Measurements from ENCODE around the gene NSD1. TPM values are rescaled to one million over a fixed set of nuclear protein-coding genes. Genes with fewer than 3 reads are reported as not detected.
"Not testable (repeated sequence)": the region's sequence is repeated elsewhere in the genome, so short reads cannot be mapped to it uniquely, and the experiment has no call there.

The NSD1 gene
- total and polyA plus RNA-seq, 5 donors, result 10.0 to 55.5 (median 49.0) TPM

DNA sequence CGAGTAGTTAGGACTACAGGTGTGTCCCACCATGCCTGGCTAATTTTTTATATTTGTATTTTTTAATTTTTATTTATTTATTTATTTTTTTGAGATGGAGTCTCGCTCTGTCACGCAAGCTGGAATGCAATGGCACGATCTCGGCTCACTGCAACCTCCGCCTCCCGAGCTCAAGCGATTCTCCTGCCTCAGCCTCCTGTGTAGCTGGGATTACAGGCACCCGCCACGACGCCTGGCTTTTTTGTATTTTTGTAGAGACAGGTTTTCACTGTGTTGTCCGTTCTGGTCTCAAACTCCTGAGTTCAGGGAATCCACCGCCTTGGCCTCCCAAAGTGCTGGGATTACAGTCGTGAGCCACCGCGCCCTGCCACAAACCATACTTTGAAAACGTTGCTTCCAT lies 16.5 kb downstream of the NSD1 start:
- H3K9me3 ChIP-seq (ENCODE audit: control insufficient read depth, low read length); H3K27me3 ChIP-seq (ENCODE audit: control insufficient read depth, insufficient read depth); H3K4me3 ChIP-seq (ENCODE audit: low read length); H3K27ac ChIP-seq (ENCODE audit: low read length); ATAC-seq; H3K4me1 ChIP-seq (ENCODE audit: control insufficient read depth, insufficient read depth, low read length); DNase-seq: not testable (repeated sequence)
- WGBS, result 94% methylated on average over 17 of the region's 17 CpGs
- intact Hi-C loops (cut with DNase I), result loop anchor here in 1 of 4 donors (2.0 kb wide), 1 partner anchor 15 kb away; no protein-coding TSS in a partner anchor

DNA sequence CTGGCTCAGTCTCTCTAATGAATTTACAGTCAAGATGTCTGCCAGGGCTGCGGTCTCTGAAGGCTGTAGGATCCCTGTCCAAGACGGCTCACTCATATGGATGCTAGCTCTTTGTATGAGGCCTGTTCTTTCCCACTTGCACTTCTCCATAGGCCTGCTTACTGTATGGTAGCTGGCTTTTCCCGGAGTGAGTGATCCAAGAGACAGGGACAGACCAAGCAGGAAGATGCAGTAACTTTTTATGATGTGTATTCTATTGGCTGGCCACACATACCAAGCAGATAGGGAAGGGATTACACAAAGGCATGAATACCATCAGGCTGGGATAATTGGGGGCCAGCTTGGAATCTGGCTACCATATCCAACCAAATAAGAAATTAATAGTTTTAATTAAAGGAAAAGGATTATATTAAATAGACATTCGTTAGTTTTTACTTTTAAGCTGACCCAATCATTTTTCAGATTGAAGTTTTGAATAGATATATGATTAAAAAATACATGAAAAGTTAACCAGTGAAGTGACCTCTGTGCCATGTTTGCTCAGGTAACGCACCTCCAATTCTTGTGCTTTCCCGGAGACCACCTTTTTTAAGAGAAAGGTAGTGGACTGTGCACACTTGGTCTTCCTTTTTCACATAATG lies 20.6 kb downstream of the NSD1 start:
- Histone ChIP-seq H3K4me3 (ENCODE audit: low read length) (no peak overlapping the region), H3K4me1 (ENCODE audit: control insufficient read depth, insufficient read depth, low read length) (peaks cover 3% of the 10 kb centered on the region), H3K27ac (ENCODE audit: low read length) (no peak overlapping the region), H3K27me3 (ENCODE audit: control insufficient read depth, insufficient read depth) (no peaks in the 10 kb centered on the region), H3K9me3 (ENCODE audit: control insufficient read depth, low read length) (no peaks in the 10 kb centered on the region)
- 71% methylated on average over 6 of the region's 6 CpGs for WGBS
- DNase-seq, result no peak
- ATAC-seq, result peak in 1 of 2 donors; percentile 29
- intact Hi-C loops (cut with DNase I), result no loop called here

DNA sequence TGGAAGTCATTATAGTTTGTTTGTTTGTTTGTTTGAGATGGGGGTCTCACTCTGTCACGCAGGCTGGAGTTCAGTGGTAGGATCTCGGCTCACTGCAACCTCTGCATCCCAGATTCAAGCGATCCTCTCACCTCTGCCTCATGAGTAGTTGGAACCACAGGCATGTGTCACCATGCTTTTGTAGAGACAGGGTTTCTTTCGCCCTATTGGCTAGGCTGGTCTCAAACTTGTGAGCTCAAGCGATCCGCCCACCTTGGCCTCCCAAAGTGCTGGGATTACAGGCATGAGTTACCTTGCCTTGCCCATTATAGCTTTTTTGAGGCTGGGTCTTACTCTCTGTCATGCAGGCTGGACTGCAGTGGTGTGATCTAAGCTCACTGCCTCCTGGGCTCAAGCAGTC lies 28.8 kb downstream of the NSD1 start:
- intact Hi-C loops (cut with DNase I), result no loop called here
- Histone ChIP-seq H3K27me3 (ENCODE audit: control insufficient read depth, insufficient read depth) (no peaks in the 10 kb centered on the region), H3K27ac (ENCODE audit: low read length) (no peak overlapping the region), H3K9me3 (ENCODE audit: control insufficient read depth, low read length) (no peaks in the 10 kb centered on the region), H3K4me3 (ENCODE audit: low read length) (no peak overlapping the region), H3K4me1 (ENCODE audit: control insufficient read depth, insufficient read depth, low read length) (peaks cover 6% of the 10 kb centered on the region)
- 97% methylated on average over 6 of the region's 6 CpGs for WGBS
- DNase-seq, result no peak
- ATAC-seq, result no peak

DNA sequence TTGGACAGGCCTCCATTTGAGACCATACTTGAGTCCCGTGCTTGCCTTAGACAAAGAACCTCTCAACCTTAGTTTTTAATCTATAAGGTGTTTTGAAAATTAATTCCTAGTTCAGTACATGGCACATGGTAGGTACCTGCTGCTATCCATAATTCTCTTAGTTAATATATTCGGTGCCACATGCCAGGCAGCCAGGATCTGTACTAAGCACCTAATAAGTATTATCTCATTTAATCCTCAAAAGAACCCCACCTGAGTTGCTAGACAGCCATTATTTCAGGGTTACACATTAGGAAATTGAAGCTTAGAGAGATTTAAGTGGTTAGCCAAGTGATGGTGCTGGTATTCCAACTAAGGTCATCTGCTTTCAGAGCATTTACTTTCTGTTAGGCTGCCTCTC lies 29.9 kb downstream of the NSD1 start:
- Histone ChIP-seq H3K27me3 (ENCODE audit: control insufficient read depth, insufficient read depth) (no peaks in the 10 kb centered on the region), H3K27ac (ENCODE audit: low read length) (no peak overlapping the region), H3K9me3 (ENCODE audit: control insufficient read depth, low read length) (no peaks in the 10 kb centered on the region), H3K4me3 (ENCODE audit: low read length) (no peak overlapping the region), H3K4me1 (ENCODE audit: control insufficient read depth, insufficient read depth, low read length) (peaks cover 6% of the 10 kb centered on the region)
- ATAC-seq, result no peak
- DNase-seq, result no peak
- intact Hi-C loops (cut with DNase I), result no loop called here
- 92% methylated on average over 2 of the region's 2 CpGs for WGBS

DNA sequence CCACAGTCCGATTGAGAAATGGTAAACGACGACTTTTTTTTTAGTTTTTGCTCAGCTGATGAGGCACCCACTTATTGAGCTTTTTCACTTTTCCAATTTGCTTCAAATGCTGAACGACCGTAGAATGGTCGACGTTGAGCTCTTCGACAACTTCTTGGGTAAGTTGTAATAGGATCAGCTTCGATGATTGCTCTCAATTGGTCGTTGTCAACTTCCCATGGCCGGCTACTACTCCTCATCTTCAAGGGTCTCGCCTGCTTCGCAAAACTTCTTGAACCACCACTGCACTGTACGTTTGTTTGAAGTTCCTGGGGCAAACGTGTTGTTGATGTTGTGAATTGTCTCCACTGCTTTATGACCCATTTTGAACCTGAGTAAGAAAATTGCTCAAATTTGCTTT lies 35.7 kb downstream of the NSD1 start:
- Histone ChIP-seq H3K9me3 (ENCODE audit: control insufficient read depth, low read length) (no peaks in the 10 kb centered on the region), H3K4me3 (ENCODE audit: low read length) (no peak overlapping the region), H3K27ac (ENCODE audit: low read length) (no peak overlapping the region), H3K27me3 (ENCODE audit: control insufficient read depth, insufficient read depth) (no peaks in the 10 kb centered on the region), H3K4me1 (ENCODE audit: control insufficient read depth, insufficient read depth, low read length) (no peaks in the 10 kb centered on the region)
- intact Hi-C loops (cut with DNase I), result no loop called here
- ATAC-seq (no peak), DNase-seq (no peak)
- 94% methylated on average over 15 of the region's 15 CpGs for WGBS

DNA sequence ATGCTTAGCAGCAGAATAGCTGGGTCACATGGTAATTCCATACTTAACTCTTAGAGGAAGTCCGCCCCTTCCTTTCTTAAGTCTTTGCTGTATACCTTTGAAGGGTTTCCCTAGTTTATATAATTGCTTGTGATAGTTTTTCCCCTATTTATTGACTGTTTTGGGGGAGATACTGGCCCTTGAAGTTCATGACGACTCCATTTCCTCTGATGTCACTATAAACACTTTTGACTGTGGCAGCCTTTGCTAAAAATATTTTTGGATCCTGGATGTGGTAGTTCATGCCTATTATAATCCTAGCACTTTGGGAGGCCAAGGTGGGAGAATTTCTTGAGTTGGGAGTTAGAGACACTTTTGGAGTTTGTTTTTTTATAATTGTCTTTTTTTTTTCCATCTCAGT lies 38.4 kb downstream of the NSD1 start:
- Histone ChIP-seq H3K4me1 (ENCODE audit: control insufficient read depth, insufficient read depth, low read length) (no peaks in the 10 kb centered on the region), H3K27ac (ENCODE audit: low read length) (no peak overlapping the region), H3K4me3 (ENCODE audit: low read length) (no peak overlapping the region), H3K27me3 (ENCODE audit: control insufficient read depth, insufficient read depth) (no peaks in the 10 kb centered on the region), H3K9me3 (ENCODE audit: control insufficient read depth, low read length) (no peaks in the 10 kb centered on the region)
- DNase-seq (no peak), ATAC-seq (no peak)
- WGBS, result 57% methylated on average over 2 of the region's 2 CpGs
- intact Hi-C loops (cut with DNase I), result no loop called here

DNA sequence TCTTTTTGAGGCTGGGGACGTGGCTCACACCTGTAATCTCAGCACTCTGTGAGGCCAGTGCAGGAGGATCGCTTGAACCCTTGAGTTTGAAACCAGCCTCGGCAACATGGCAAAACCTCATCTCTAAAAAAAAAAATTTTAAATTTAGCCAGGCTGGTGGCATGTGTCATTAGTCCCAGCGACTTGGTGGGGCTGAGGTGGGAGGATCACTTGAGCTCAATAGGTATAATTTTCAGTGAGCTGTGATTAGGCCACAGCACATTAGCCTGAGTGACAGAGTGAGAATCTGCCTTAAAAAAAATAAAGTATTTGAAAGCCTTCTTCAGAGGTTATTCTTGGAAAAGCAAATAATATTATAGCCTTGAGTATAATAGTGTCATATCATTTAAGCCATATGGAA lies 41.8 kb downstream of the NSD1 start:
- no peak overlapping the region for H3K27ac ChIP-seq (ENCODE audit: low read length)
- intact Hi-C loops (cut with DNase I), result no loop called here
- 85% methylated on average over 4 of the region's 4 CpGs for WGBS
- no peak for ATAC-seq
- no peaks in the 10 kb centered on the region for H3K9me3 ChIP-seq (ENCODE audit: control insufficient read depth, low read length)
- H3K4me1 ChIP-seq (ENCODE audit: control insufficient read depth, insufficient read depth, low read length), result no peaks in the 10 kb centered on the region
- no peaks in the 10 kb centered on the region for H3K27me3 ChIP-seq (ENCODE audit: control insufficient read depth, insufficient read depth)
- no peak for DNase-seq
- no peak overlapping the region for H3K4me3 ChIP-seq (ENCODE audit: low read length)

DNA sequence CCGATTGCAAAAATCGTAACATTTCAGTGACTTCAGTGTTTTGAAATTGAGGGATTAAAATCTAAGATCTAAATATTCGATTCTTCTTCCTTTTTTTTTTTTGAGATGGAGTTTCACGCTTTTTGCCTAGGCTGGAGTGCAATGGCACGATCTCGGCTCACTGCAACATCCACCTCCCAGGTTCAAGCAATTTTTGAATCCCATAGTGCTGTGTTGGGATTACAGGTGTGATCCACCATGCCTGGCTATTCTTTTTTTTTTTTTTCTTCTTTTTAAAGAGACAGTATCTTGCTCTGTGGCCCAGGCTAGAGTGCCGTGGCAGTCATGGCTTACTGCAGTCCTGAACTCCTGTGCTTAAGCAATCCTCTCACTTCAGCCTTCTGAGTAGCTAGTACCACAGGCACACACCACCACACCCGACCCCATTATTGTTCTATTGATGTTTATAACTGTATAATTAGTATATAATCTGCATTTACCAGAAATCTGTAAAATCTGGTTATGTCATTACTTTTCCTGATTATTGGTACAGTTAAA lies 42.7 kb downstream of the NSD1 start:
- no peak for ATAC-seq

DNA sequence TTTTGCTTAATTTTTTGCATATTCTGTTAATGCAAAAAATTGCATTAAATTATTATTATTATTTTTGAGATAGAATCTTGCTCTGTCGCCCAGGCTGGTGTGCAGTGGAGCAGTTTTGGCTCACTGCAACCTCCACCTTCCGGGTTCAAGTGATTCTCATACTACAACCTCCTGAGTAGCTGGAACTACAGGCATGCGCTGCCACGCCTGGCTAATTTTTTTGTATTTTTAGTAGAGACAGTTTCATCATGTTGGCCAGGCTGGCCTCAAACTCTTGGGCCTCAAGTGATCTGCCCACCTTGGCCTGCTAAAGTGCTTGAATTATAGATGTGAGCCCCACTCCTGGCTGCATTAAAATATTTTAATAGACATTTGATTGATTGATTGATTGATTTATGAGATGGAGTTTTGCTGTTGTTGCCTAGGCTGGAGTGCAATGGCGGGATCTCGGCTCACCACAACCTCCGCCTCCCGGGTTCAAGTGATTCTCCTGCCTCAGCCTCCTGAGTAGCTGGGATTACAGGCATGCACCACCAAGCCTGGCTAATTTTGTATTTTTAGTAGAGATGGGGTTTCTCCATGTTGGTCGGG lies 44.4 kb downstream of the NSD1 start:
- H3K27me3 ChIP-seq (ENCODE audit: control insufficient read depth, insufficient read depth); intact Hi-C loops (cut with DNase I): not testable (repeated sequence)

More for the DNA sequence above, 42.7 kb downstream of the NSD1 start:
- WGBS, result 86% methylated on average over 8 of the region's 8 CpGs
- Histone ChIP-seq H3K27me3 (ENCODE audit: control insufficient read depth, insufficient read depth) (no peaks in the 10 kb centered on the region), H3K27ac (ENCODE audit: low read length) (no peak overlapping the region), H3K9me3 (ENCODE audit: control insufficient read depth, low read length) (no peaks in the 10 kb centered on the region), H3K4me3 (ENCODE audit: low read length) (no peak overlapping the region), H3K4me1 (ENCODE audit: control insufficient read depth, insufficient read depth, low read length) (no peaks in the 10 kb centered on the region)
- intact Hi-C loops (cut with DNase I), result no loop called here
- DNase-seq, result no peak

DNA sequence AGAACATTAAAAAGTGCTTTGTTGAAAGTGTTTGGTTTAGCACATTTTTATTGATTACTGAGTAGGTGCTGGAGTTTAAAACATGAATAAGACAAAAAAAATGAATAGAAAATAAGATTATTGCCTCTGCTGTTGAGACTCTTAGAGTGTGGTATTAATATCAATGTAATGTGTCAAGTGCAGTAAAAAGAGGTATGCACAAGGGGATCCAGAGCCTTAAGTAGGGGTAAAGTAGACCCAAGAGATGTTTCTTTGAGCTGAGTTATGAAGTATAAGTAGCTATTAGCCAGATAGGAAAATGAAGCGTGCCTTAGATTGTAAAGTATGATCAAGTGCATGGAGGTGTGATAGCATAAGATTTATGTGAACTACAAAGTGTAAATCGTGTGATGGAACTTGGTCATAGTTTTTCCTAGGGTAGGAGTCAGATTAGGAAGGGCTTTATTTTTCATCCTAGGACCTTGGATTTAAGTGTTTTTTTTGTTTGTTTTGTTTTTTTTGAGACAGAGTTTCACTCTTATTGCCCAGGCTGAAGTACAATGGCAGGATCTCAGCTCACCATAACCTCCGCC lies 45.2 kb downstream of the NSD1 start:
- Histone ChIP-seq H3K27ac (ENCODE audit: low read length) (no peak overlapping the region), H3K4me1 (ENCODE audit: control insufficient read depth, insufficient read depth, low read length) (no peaks in the 10 kb centered on the region), H3K9me3 (ENCODE audit: control insufficient read depth, low read length) (no peaks in the 10 kb centered on the region), H3K4me3 (ENCODE audit: low read length) (no peak overlapping the region), H3K27me3 (ENCODE audit: control insufficient read depth, insufficient read depth) (no peaks in the 10 kb centered on the region)
- ATAC-seq (no peak), DNase-seq (no peak)
- intact Hi-C loops (cut with DNase I), result no loop called here
- WGBS, result 93% methylated on average over 3 of the region's 3 CpGs

More for the DNA sequence above, 44.4 kb downstream of the NSD1 start:
- WGBS, result 94% methylated on average over 9 of the region's 9 CpGs
- DNase-seq; H3K4me3 ChIP-seq (ENCODE audit: low read length); ATAC-seq; H3K27ac ChIP-seq (ENCODE audit: low read length); H3K4me1 ChIP-seq (ENCODE audit: control insufficient read depth, insufficient read depth, low read length); H3K9me3 ChIP-seq (ENCODE audit: control insufficient read depth, low read length): not testable (repeated sequence)

DNA sequence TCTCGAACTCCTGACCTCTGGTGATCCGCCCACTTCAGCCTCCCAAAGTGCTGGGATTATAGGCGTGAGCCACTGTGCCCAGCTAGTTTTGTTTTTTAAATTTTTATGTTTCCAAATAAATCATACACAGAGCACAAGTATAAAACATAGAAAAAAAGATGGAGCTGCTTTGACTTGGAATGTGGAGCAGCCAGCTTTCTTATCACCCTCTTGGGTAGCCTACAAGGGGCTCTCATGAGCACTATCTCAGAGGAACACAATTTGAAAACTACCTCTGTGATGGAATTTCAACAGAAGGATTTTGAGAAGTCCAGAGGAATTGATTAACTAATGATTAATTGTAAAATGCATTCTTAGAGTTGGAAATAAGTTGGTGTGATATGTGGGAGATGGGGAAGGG lies 45.9 kb downstream of the NSD1 start:
- Histone ChIP-seq H3K9me3 (ENCODE audit: control insufficient read depth, low read length) (no peaks in the 10 kb centered on the region), H3K4me3 (ENCODE audit: low read length) (no peak overlapping the region), H3K4me1 (ENCODE audit: control insufficient read depth, insufficient read depth, low read length) (no peaks in the 10 kb centered on the region), H3K27me3 (ENCODE audit: control insufficient read depth, insufficient read depth) (no peaks in the 10 kb centered on the region), H3K27ac (ENCODE audit: low read length) (no peak overlapping the region)
- WGBS, result 92% methylated on average over 3 of the region's 3 CpGs
- DNase-seq (no peak), ATAC-seq (no peak)
- intact Hi-C loops (cut with DNase I), result no loop called here
